HG02981 (cell line): Measurements from ENCODE around the gene NCAM1.

Source experiments
- ATAC-seq: cut with Tn5 transposase; IDR thresholded peaks from one replicate; pipeline ENCODE4 v1.9.1; 2021; ENCODE audit warnings: mild to moderate bottlenecking, moderate library complexity; ENCODE audit not compliant: unreplicated experiment

NCAM1 gene

DNA sequence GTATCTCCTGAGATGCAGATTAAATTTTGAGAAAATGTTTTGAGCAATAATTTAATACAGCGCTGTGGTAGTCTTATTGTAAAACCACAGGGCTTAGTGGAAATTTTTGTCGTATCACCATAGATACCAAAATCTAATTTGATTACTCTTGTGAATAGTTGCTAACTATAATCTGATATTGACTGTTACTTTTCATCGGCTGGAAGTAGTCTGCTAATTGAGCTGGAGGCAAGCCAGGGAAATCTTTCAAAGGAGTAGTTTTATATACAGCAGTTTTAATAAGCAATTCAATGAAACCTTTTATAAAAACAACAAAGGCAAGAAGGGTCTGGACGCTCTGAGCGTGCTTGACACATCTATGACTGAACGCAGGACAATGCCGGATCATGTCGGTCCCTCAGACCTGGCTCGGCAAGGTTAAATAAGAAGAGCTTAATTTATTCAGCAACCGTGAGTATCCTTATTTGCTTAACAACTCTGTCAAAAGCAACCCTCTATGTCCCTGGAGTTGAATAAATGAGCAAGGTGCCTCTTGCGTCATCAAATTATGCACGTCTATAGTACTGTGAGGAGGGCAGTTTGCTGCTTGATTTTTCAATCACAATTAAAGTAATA is 121.2 kb downstream of the NCAM1 start:
- ATAC-seq = no peak

DNA sequence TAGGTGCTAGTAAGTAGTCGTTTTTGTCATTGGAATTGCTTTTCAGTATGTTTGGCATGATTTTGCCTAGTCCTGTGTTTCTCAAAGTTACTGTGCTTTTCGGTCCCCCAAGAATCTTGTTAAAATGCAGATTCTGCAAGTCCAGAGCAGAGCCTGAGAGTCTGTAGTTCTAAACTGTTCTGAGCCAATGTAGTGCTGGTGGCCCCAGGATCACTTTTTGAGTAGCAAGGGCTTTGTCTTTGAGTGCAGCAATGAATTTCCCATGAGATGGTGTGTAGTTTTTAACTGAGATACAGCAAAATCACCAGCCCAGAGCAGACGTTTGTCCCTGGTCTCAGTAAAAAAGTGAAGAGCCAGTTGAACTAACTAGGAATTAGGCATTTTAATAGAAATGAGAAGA is 122.4 kb downstream of the NCAM1 start:
- ATAC-seq = no peak

- ATAC-seq = no peak
Measured at GRCh38 chr11:113084297-113084696, 123.1 kb downstream of the NCAM1 start.

DNA sequence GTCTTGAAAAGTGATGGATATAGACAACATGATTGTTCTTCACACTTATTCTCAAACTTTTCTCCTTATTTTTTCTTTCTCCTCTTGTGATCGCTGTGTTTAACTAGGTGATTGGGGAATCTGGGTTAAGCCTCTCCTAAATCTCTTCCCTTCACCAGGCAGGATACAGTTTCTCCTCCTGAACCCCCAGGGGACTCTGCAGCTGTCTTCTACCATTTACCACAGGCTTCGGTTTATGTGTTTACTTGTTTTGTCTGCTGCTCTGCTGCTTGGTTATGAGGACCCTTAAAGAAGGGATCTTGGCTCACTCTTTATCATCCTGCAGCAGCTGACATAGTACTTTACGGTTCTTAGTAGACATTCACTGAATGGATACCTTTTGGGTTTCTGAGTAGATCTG is 124.2 kb downstream of the NCAM1 start:
- ATAC-seq = no peak

GRCh38 chr11:113087706-113088105 is 126.5 kb downstream of the NCAM1 start:
- no peak for ATAC-seq

DNA sequence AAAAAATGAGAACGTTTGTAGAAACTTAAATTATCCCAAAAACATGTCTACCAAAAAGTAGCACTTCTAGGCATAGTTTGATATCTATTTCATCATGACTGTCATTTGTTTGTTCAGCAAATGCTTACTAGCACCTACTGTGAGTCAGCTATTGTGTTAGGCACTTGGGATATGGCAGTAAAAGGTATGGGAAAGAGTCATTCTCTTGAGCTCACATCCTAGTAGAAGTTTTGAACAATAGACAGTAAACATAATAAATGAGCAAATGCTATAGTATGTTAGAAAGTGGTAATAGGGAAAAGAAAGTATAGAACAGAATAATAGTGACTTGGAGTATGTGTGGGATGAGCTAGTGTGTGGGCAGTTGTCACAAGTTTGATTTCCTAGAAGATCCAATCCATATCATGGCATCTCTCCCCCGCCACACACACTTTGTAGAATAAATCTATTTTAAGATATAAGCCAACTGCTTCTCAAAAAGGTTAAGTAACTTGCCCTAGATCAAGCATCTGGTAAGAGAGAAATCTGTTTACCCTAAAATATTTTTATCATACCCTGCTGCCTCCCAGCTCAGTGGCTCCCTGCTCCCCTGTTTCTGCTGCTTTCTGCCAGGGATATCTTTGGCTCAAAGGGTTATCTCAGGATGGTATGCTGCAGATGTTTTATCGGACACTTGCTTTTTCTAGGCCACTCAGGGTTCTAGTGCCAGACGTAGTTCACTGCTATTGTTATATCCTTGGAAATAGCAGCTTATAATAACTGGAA is 129.7 kb downstream of the NCAM1 start:
- ATAC-seq = no peak

GRCh38 chr11:113091481-113091780 is 130.2 kb downstream of the NCAM1 start:
- no peak for ATAC-seq

DNA sequence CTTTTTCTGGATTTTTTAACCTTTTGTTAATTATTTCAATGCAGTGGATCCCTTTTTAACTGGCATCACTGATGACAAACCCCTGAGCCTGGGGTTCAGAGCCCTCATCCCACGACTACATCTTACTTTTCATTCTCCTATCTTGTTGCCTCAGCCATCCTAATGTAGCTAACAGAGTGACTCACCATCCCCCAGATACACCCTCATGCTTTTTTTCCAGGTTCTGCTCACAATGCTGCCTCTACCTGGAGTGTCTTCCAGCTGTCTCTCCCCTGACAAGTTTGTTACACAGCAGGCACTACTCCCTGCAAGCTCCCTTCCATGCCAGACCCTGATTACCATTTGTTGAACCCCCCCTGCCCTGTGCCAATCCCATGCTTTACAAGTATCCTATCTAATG is 135.4 kb downstream of the NCAM1 start:
- no peak for ATAC-seq

DNA sequence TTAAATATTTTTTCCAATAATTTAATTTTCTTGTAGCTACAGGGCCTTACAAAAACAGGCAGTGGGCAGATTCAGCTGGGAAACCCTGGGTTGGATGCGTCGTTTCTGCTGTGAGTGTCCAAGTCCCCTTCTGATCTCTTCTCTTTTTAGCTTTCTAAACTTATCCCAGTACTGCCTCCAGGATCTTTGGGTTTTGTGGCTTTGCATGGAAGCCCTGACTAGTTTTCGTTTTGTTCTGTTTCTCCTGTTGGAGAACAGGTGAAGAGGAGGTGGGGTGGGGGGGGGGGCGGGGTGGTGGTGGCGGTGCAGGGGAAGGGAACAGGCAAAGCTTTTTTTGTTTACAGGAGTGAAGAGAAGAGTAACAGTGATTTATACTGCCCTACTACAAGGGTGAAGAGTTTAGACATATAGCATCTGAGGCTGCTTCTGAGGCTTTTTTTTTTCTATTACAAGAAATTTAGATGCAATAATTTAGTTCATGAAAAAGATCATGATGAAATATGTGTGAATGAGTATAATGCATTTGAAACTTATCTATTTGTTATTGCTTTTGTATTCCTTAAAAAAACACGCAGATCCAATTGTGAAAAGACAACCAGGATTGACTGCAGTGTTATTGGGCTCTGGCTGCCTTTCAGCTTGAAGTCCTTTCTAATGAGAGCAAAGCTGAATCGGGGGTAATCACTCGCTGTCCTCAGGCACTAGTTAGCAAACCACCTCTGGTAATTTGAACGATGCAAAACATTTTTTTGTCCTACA is 142.9 kb downstream of the NCAM1 start:
- no peak for ATAC-seq

- no peak for ATAC-seq
Measured at GRCh38 chr11:113104691-113105251, 143.6 kb downstream of the NCAM1 start.

GRCh38 chr11:113105592-113105991 is 144.4 kb downstream of the NCAM1 start:
- ATAC-seq = no peak

DNA sequence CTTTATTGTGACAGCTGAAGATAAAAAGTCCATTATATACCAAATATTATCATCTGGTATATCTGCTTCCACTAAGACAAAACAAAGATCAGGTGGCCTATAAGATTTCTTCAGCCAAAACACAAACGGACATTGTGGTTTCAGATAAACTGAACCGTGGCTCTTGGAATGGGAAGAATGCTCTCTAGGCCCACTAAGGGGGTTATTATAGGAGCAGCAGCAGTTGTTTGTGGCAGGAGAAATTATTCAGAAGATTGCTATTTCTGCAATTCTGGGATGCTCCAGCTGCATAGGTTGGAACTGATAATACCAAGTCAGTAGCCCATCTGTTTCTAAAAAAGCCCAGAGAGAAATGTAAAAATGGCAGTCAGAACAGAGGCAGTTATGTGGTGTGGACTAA is 145.3 kb downstream of the NCAM1 start:
- ATAC-seq = no peak

DNA sequence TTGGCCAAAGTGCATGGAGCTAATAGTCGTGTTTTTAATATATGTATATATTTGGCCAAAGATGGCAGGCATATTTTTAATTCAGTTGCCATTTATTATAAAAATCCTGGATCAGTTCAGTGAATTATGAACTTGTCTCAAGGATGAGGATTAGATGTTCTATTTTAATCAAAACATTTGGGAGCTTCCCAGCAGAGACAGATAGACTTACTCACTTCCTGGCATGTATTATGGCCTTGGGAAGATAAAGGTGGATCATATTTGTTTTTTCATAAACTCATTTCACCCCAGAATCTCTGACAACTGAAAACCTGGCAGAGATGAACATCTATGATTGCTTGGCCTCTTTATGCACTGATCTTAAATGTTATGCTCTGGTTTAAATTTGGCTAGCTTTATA is 148.8 kb downstream of the NCAM1 start:
- ATAC-seq = no peak

DNA sequence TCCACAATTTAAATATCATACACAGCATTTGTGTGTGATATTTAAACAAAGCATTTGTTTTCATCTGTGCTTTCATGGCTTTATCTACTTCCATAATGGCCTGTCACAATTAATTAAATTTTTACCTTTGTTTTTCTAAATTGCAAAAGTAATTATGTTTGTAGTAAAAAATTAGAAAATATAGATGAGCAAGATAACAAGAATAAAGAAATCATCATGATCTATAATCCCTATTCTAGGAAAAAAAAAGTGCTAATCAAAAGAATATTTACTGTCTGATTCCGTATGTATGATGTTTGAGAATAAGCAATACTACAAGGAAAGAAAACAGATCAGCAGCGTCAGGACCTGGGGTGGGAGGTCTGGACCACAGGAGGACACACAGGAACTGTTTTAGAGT is 149.9 kb downstream of the NCAM1 start:
- no peak for ATAC-seq

DNA sequence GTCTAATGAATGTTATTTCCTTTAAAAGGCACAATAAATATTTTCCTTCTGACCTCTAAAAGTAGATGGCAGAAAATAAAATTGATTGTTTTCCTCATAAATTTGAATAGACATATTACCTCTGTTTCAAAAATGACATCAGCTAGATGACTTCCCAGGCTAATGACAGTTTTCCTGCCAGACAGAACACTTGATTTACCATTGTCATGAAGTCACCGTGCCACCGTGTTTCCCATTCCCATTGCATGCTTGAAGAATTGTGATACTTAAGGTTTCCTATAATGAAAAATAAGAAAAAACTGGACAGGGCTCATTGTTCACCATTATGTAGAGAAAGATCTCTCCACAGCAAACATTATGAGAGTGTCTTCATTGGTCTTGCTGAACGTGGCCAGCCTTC is 151.1 kb downstream of the NCAM1 start:
- no peak for ATAC-seq

GRCh38 chr11:113113801-113114704 is 152.8 kb downstream of the NCAM1 start:
- ATAC-seq = no peak

- ATAC-seq = no peak
Measured at GRCh38 chr11:113114705-113115027, 153.4 kb downstream of the NCAM1 start.

DNA sequence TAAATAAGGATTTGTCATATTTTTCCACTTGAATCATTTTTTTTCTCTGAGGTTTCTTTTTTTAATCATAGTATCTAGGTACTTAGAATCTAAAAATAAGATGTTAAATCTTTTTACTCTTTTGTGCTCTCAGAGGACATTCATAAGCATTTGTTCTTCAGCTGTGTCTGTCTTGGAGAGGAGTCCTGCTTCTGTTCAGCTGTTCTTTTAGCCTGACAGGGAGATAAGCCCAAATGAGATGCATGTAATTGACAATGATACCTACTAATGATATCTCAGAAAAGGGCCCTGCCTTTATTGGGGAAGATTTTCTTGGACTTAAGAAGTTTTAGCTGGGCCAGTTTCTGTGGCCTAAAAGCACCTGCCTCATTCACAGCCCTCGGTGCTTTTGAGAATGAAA is 156.9 kb downstream of the NCAM1 start:
- no peak for ATAC-seq

- no peak for ATAC-seq
Measured at GRCh38 chr11:113119074-113119473, 157.9 kb downstream of the NCAM1 start.

- ATAC-seq = no peak
Measured at GRCh38 chr11:113119966-113120736, 158.9 kb downstream of the NCAM1 start.
